ENCODE measurements around the gene TXLNG.

- no peak for TF ChIP-seq CTCF (conservative IDR thresholded peaks at IDR 0.05; ENCODE audit: low read depth, low read length)
- no peak for TF ChIP-seq USF2 (IDR thresholded peaks at IDR 0.05; ENCODE audit: low read depth, low read length)
- TF ChIP-seq RCOR1 (IDR thresholded peaks at IDR 0.05; ENCODE audit: insufficient replicate concordance, low read length) = no peak
- TF ChIP-seq RAD21 (IDR thresholded peaks at IDR 0.05; ENCODE audit: low read length) = no peak
- TF ChIP-seq SMC3 (IDR thresholded peaks at IDR 0.05; ENCODE audit: low read depth, low read length) = no peak
Observed at GRCh38 chrX:16765594-16765993, 20.7 kb upstream of the TXLNG start.

Data from IMR-90 (cell line).